ENCODE results near the gene GMNN. TPM values are rescaled to one million over a fixed set of nuclear protein-coding genes. Genes with fewer than 3 reads are reported as not detected.
"Not testable (repeated sequence)": the region's sequence is repeated elsewhere in the genome, so short reads cannot be mapped to it uniquely, and the experiment has no call there.

Gene GMNN
- total RNA-seq = 10 to 100 TPM; 80.5 to 82.6 TPM

DNA sequence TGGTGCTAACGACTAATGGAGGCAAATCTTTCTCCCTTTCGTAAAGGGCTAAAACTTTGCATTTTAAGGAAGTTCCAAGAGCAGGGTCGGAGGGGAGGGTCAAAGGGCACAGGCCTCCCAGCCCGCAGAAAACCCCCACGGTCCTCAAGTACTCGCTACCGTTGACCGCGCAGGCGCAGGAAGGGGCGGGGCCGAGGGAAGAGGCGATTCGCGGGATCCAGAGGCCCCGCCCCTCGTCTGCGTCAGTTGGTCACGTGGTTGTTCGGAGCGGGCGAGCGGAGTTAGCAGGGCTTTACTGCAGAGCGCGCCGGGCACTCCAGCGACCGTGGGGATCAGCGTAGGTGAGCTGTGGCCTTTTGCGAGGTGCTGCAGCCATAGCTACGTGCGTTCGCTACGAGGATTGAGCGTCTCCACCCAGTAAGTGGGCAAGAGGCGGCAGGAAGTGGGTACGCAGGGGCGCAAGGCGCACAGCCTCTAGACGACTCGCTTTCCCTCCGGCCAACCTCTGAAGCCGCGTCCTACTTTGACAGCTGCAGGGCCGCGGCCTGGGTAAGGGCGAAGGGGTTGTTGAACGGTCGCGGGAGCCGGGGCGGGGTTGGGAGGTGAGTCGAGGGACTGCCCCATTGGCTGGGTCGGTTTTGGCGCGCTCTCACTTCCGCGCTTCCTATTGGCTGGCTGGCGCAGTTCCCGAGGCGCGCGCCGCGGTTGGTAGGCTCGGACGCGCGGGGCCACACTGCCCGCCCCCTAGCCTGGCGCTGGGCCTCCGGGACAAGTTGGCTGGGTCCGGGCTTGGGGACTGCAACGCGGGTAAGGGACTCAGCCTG lies at the start of gene GMNN:
GMNN (plus strand) TSS at position 242 of the 824 bp plus-strand sequence. CDS start 2,310 bp downstream, outside the sequence.
- ChIA-PET CTCF (interaction anchor here (0.7 to 1.5 kb wide), 3 partner anchors 39 to 246 kb away, joined by 3 to 4 read pairs (median 3); no protein-coding TSS in a partner anchor), POLR2A (interaction anchor here (1.6 kb wide), 3 partner anchors 9 to 56 kb away, joined by 5 to 6 read pairs (median 5); partner anchors contain the start of gene C6orf62)

DNA sequence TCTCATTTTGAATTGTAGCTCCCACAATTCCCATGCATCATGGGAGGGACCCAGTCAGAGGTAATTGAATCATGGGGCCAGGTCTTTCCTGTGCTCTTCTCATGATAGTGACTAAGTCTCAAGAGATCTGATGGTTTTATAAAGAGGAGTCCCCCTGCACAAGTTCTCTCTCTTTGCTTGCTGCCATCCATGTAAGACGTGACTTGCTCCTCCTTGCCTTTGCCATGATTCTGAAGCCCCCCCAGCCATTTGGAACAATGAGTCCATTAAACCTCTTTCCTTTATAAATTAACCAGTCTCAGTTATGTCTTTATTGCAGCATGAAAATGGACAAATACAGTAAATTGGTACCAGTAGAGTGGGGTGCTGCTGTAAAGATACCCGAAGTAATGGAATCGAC lies 44.1 kb upstream of the GMNN start:
- CTCF ChIA-PET, POLR2A ChIA-PET: not testable (repeated sequence)

GRCh38 chr6:24731456-24732134 lies 43.1 kb upstream of the GMNN start:
- POLR2A ChIA-PET = not testable (repeated sequence)

DNA sequence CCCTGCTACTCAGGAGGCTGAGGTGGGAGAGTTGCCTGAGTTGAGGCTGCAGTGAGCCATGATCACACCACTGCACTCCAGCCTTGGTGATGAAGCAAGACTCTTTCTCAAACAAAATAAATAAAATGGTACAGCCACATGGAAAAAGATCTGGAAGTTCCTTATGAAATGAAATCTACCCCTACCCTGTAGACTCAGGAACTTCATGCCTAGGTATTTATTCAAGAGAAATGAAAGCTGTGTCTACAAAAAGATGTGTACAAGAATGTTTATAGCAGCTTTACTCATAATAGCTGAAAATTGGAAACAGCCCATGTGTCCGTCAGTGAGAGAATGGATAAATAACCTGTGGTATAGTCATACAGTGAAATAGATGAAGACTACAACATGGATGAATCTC lies 40.6 kb upstream of the GMNN start:
- POLR2A ChIA-PET = no interaction called here
- CTCF ChIA-PET = interaction anchor here (1.4 kb wide), 1 partner anchor 37 kb away, joined by 6 read pairs; no protein-coding TSS in a partner anchor

More at GRCh38 chr6:24731456-24732134, 43.1 kb upstream of the GMNN start:
- CTCF ChIA-PET = not testable (repeated sequence)

DNA sequence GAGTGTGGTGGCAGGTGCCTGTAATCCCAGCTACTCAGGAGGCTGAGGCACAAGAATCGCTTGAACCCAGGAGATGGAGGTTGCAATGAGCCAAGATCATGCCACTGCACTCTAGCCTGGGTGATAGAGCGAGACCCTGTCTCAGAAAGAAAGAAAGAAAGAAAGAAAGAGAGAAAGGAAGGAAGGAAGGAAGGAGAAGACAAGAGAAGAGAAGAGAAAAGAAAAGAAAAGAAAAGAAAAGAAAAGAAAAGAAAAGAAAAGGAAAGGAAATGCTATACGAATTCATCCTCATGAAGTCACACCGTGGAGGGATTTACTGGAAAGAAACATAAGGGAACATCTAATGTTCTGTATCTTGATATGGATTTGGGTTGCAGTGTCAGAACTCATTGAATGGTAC lies 40.0 kb upstream of the GMNN start:
- CTCF ChIA-PET = interaction anchor here (1.1 to 1.4 kb wide), 2 partner anchors 10 to 36 kb away, joined by 3 to 6 read pairs; no protein-coding TSS in a partner anchor
- POLR2A ChIA-PET = not testable (repeated sequence)

GRCh38 chr6:24738741-24739140 lies 36.0 kb upstream of the GMNN start:
- POLR2A ChIA-PET = no interaction called here
- CTCF ChIA-PET = no interaction called here

DNA sequence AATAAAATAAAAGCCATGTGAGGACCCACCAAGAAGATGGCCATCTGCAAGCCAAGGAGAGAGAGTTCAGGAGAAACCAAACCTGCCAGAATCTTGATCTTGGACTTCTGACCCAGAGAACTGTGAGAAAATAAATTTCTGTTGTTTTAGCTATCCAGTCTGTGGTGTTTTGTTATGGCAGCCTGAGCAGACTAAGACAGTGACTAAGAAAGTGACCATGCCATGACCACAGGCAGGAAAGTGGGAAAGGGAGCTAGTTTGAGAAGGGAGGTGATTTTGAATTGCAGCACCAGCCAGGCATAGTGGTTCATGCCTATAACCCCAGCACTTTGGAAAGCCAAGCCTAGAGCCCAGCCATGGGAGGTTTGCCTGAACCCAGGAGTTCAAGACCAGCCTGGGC lies 33.9 kb upstream of the GMNN start:
- ChIA-PET POLR2A (no interaction called here), CTCF (no interaction called here)

DNA sequence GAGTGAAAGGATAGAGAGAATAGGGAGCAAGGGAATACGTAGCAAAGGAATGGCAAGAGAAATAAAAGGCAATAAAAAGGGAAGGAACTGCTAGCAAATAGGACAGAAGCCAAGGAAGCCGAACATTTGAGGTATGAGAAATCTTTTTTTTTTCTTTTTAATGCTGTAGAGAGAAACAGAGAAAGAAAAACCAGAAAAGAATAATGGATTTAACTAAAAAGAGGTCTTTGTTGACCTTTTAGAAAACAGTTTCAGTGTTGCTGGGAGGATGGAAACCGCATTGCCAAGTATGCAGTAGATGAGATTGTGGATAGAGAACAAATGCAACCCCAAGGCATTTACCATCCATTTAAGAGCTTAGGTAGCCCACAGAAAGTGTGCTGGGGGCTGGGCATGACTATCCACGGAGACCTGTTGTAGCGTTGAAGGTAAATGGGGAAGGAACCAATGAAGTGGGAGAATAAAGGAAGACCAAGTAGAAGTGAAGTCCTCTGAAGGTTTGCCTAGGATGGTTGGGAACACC lies 32.5 kb upstream of the GMNN start:
- ChIA-PET POLR2A (interaction anchor here (0.7 to 1.6 kb wide), 2 partner anchors 21 to 431 kb away, joined by 3 to 14 read pairs; no protein-coding TSS in a partner anchor), CTCF (no interaction called here)

DNA sequence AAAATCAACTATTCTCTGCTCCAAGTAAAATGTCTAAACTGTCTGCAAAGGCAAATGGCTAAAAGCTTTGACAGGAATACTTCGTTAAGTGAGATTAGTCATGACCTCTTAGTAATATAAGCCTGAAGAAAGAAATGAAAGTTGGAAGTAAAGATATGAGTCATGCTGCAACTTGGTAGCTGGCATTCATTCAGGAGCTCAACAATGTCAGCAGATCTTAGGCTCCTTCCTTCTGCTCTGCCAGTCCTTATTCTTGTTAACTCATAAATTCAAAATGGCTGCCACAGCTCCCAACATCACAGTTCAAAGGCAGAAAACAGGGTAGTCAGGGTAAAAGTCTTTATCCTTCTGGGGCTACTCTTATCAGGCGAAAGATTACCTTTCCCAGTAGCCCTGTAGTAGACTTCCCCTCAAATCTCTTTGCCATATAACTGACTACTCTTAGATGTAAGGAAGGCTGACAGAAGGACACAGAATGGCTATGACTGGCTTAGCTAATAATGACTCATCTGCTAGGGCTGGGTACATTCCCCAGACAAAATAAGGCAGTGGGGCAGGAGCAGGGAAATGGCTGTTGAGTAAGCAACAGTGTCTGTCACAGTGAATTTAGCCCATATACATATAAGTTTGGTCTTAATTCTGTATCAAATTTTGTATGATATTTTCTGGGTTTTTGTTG lies 31.3 kb upstream of the GMNN start:
- CTCF ChIA-PET = interaction anchor here (0.5 kb wide), 1 partner anchor 33 kb away, joined by 3 read pairs; no protein-coding TSS in a partner anchor
- POLR2A ChIA-PET = interaction anchor here (0.7 to 1.6 kb wide), 2 partner anchors 22 to 430 kb away, joined by 3 to 14 read pairs; no protein-coding TSS in a partner anchor

GRCh38 chr6:24743944-24744335 lies 30.8 kb upstream of the GMNN start:
- CTCF ChIA-PET = no interaction called here
- POLR2A ChIA-PET = interaction anchor here (1.6 kb wide), 1 partner anchor 23 kb away, joined by 14 read pairs; no protein-coding TSS in a partner anchor

DNA sequence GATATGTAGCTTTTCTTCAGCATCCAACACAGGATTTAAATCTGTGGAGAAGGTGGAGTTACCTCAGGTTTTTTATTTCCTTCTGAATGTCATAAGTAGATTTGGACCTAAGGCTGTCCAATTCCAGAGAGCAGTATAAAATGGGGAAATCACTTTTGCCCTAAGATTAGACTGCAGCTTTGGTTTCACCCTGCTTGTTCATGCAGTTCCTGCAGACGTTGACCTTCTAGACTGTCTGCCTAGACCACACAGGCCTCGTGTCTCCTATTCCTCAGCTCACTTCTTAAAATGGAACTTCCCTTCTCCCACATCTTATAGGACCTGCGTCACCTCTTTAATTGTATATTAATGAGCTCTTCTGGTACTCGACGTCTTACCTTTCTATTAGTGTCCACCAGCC lies 29.8 kb upstream of the GMNN start:
- CTCF ChIA-PET = interaction anchor here (0.7 to 1.6 kb wide), 4 partner anchors 16 to 49 kb away, joined by 3 read pairs; partner anchors contain the start of gene C6orf62
- POLR2A ChIA-PET = no interaction called here

DNA sequence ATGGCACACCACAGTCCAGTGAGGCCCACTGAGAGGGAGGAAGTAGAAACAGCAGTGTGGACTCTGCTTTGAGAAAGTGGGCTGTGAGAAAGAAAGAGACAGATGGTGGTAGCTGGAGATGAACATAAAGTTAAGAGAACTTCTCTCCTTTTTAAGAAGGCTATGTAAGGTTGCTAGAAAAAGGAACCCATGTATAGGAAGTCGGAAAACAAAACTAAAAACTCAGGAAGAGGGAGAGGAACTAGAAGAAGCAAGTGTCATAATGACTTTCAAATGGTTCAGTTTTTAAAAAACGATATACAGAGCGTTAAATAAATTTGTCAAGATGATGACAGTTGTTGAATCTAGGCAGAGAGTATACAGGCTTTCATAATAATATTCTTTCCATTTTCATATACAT lies 25.4 kb upstream of the GMNN start:
- CTCF ChIA-PET = no interaction called here
- POLR2A ChIA-PET = no interaction called here

- CTCF ChIA-PET, POLR2A ChIA-PET: not testable (repeated sequence)
Observed at GRCh38 chr6:24750878-24751277, 23.9 kb upstream of the GMNN start.

DNA sequence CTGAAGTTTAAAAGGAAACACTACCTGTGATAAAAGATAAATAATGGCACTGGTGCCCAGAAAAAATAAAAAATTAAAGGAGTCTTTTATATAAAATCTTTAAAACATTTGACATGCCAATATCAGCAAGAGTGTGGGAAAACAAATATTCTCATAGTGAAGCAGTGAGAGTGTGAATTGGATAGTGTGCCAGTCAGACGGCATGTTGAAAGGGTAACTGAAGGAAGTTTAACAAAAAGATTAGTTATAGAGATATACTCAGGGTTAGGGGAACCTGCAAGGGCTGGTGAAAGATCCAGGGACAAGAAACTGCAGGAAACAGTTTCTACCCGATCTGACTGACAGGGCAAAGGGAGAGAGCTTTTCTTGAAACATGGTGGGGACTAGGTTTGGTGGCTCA lies 22.2 kb upstream of the GMNN start:
- ChIA-PET POLR2A (no interaction called here), CTCF (no interaction called here)

- ChIA-PET CTCF (no interaction called here), POLR2A (no interaction called here)
Observed at GRCh38 chr6:24752917-24753492, 21.7 kb upstream of the GMNN start.

DNA sequence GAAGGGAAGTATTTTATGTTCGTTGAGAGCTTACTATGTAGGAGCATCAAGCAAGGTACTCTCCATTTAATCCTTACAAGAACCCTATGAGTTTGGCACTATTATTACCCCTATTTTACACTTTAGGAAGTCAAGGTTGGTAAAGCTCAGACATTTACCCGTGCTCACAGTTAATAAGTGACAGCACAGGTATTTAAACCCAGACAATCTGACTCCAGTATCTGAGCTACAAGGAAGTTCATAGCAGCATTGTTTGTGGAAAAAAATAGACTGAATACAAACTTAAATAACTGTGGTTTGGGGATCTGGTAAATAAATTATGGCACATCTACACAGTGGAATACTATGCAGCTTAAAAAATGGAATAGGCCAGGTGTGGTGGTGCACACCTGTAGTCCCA lies 21.2 kb upstream of the GMNN start:
- CTCF ChIA-PET = no interaction called here

DNA sequence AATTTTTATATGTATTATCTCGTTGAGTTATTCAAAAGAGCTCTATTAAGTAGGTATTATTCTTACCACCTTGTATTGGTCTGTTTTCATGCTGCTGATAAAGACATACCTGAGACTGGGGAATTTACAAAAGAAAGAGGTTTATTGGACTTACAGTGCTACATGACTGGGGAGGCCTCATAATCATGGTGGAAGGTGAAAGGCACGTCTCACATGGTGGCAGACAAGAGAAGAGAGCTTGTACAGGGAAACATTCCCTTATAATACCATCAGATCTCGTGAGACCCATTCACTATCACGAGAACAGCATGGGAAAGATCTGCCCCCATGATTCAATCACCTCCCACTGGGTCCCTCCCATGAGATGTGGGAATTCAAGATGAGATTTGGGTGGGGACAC lies 20.4 kb upstream of the GMNN start:
- POLR2A ChIA-PET = not testable (repeated sequence)

More for the DNA sequence above, 21.2 kb upstream of the GMNN start:
- POLR2A ChIA-PET = interaction anchor here (0.6 kb wide), 1 partner anchor 512 kb away, joined by 3 read pairs; no protein-coding TSS in a partner anchor

GRCh38 chr6:24755279-24755678 lies 19.5 kb upstream of the GMNN start:
- CTCF ChIA-PET = no interaction called here
- POLR2A ChIA-PET = no interaction called here

More for the DNA sequence above, 20.4 kb upstream of the GMNN start:
- CTCF ChIA-PET = not testable (repeated sequence)

- ChIA-PET POLR2A (no interaction called here), CTCF (no interaction called here)
Observed at GRCh38 chr6:24757611-24758010, 17.1 kb upstream of the GMNN start.

Measured in activated CD8-positive, alpha-beta memory T cell treated with anti-CD3 and anti-CD28 coated beads for 36 hours (primary cell).